ACHN (cell line): ENCODE measurements around the gene BMPER.

Experiments used
- DNase-seq: peaks from one replicate; pipeline ENCODE4 v3.0.0-alpha.2; 2015
- in situ Hi-C: cut with HindIII; loops from 2 replicates; pipeline ENCODE4 v1.10.0; 2017; ENCODE audit warnings: low sequenced_read_pairs, low pct_ligation_motif_present, low pct_unique_long_range_greater_than_20kb

Gene BMPER

DNA sequence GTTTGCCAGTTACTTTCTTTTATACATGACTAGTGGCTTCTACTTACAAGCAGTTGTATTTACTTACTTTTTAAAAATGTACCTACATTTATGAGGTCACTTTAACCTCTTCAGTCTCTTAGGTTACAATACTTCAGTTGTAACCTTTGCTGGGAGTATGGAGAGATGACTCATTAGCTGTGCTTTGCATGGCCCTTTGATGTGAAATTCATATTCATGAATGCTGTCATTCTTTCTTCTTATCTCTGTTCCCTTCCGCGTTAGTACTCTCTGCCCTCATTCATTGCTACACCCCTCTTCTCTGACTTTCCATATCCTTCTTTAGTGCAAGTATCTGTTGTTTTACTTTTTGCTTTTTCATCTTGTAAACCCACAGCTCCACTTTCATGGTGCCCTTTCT, 164.3 kb downstream of the BMPER start:
- in situ Hi-C loops: no loop called here
- DNase-seq: no peak

DNA sequence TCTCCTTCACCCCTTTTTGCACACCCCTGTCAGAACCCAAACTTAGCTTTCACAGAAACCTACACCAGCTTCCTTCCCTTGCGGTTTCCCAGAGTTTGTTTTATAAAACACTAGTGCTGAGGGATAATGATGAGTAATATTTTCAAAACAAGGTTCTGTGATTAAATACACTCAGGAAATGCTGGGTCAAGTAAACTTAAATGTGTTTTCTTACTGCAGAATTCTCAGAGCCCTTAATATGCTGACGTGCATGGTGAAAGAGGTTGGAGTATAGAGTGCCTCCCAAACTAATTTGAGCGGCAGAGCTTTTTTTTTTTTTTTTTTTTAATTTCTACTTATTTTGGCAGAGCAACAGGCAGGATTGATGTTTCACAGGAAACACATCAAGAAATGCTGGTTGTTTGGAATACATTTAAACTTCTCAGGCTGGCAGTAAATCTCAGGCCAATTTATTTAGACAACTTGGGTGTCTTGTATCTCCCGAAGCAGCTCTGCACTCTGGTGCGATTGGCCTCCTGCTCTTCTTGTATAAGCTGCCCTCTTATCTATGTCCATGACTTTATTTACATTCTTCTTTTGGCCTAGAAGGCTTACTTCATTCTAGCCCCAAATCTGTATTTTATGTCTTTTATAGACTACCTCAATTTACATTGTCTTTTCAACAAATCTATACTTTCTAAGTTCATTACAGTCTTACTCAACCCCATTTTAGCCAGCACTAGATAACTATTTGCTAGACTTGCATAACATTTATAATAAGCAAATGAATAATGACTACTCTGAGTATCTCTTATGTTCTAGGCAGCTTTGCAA, 165.4 kb downstream of the BMPER start:
- in situ Hi-C loops: no loop called here
- no peak for DNase-seq

- in situ Hi-C loops: no loop called here
- no peak for DNase-seq
These were observed 168.3 kb downstream of the BMPER start for GRCh38 chr7:34073676-34074075.

GRCh38 chr7:34074421-34074820, 169.1 kb downstream of the BMPER start:
- no peak for DNase-seq
- in situ Hi-C loops: no loop called here

DNA sequence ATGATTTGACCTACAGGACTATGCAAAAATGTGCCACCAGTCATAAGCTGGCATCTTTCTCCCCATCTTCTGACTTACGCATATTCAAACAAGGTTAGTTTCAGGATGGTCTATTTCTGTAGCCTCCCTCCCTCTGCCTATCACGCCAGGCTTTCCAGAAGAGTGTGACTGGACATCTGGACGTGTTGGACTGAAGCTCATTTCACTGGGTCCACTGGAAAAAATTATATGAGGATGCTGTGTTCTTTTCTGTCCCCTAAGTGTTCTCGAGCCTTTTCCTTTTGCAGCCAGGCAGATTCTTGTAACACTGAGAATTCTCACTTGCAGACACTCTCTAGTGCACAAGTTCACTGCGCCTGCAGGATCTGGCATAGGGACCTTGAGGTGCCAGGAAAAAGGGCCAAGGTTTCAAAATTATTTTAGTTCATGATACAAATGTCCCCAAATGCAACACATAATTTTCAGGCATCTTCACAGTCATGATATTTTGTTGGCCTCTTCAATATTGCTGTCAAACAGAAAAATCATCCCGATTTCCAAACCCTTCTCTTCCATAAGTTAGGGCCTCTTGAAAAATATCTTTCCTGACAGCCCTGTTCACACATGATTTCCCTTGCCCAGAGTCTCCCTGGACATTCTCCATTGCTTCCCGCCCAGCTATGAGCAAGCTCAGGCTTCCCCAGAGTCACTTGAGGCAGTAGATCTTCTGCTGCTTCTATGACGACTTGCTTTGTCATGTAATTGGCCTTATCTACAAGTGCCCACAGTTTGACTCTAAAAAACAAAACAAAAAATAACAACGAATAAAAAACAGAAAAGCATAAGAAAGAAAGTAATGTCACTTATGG, 170.4 kb downstream of the BMPER start:
- no peak for DNase-seq
- in situ Hi-C loops: no loop called here

GRCh38 chr7:34077168-34077567, 171.8 kb downstream of the BMPER start:
- DNase-seq: no peak
- in situ Hi-C loops: no loop called here

DNA sequence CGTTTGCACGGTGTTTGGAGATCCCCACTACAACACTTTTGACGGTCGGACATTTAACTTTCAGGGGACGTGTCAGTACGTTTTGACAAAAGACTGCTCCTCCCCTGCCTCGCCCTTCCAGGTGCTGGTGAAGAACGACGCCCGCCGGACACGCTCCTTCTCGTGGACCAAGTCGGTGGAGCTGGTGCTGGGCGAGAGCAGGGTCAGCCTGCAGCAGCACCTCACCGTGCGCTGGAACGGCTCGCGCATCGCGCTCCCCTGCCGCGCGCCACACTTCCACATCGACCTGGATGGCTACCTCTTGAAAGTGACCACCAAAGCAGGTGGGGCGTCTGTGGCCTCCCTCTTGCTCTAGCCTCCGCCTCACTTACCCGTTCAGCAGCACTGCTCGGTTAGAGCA, 173.5 kb downstream of the BMPER start:
- in situ Hi-C loops: no loop called here
- no peak for DNase-seq

DNA sequence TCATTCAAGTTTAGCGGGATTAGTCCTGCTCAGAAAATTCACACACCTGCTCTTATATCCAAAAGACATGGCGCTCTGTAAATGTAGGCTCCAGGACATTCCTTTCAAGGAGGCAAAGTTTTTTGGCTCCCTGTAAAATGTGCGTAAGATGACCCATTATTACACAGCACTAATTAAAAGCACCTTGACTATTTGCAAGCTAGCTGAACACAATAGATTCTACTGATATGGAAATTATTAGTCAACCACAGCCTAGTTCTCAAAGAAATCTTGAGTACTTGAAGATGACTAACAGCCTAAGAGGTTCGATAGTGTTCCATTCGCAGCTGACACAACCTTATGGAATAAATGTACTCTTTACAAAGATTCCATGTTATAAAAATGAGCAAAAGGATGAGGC, 175.2 kb downstream of the BMPER start:
- DNase-seq: no peak
- in situ Hi-C loops: no loop called here

DNA sequence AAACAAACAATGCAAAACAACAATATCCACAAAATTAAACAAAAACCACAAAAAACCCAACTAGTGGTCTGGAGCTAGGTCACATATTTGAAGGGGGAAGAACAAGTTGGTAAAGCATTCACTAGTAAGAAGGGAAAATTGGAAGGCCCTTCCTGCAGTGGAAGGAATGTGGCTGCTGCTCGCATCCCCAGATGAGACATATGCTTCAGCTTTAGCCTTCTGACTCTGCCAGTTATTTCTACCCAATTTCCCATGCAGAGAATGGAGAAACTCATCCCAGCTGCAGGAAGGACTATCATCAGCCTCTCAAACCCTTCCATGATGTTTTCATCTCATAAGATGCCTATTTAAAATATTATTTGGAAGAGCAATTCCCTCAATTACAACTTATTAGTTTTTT, 176.6 kb downstream of the BMPER start:
- DNase-seq: no peak
- in situ Hi-C loops: no loop called here

DNA sequence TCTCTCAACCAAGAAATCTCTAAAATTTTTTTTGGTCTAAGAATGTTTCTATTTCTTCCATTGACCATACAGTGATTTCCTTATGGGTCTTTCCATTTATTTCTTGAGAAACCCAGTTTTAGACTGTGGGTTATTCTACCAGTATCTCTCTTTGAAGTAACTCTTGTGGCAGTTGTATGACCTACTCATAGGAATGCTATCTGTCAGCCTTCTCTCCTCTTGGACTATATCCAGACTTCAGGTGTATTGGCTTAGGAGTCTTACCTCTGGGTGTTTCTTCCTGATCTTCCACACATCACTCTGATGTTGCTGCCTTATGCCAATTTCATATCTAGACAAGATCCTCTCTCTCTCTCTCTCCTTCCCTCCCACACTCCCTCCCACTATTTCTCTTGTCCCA, 178.1 kb downstream of the BMPER start:
- in situ Hi-C loops: no loop called here
- no peak for DNase-seq

GRCh38 chr7:34084651-34085050, 179.3 kb downstream of the BMPER start:
- in situ Hi-C loops: no loop called here
- DNase-seq: no peak

GRCh38 chr7:34086064-34086463, 180.7 kb downstream of the BMPER start:
- in situ Hi-C loops: no loop called here
- no peak for DNase-seq

GRCh38 chr7:34086981-34087380, 181.6 kb downstream of the BMPER start:
- in situ Hi-C loops: no loop called here
- no peak for DNase-seq

DNA sequence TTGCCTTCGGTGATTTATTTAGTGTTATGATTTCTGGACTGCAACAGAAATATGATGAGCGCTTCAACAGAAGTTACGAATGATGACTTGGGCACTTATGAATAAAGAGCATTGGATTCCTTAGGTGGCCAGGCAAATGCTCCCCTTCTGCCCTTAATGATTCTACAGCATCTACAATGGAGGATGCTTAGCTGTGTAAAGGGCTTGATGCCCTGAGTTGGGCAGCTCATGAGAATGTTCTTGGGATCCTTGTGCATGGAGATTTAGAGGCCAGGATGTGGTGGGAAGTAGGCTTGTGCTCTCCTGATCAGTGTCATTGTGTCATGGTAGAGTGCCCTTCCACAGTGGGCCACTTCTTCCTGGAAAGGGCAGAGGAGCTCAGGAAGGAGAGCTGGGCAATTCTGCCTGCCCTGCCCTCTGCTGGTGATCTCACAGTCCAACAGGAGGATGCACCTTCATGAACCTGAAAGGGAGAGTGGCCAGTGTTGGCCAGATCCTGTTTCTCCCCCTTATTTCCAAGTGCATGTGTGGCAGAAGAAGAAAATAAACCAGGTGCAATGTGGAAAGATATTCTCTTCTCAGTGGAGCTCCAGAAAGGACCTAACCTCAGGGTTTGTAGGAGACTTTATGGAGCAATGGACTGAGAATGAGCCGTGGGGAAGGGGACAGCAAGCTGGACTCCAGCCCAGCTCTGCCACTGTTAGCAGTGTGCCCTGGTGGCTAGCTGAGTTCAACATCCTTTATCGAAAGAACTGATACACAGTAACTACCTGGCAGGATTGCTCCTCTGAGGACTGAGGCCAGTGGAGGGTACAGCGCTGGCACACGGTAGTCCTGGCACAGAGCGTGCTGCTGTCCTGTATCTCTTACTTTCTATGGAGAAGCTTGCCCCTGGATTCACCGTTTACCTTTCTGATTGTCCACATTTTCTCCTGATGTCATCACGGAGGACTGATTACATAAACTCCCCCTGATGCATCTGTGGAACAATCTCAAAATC, 182.9 kb downstream of the BMPER start:
- in situ Hi-C loops: no loop called here
- DNase-seq: peak; percentile 55

DNA sequence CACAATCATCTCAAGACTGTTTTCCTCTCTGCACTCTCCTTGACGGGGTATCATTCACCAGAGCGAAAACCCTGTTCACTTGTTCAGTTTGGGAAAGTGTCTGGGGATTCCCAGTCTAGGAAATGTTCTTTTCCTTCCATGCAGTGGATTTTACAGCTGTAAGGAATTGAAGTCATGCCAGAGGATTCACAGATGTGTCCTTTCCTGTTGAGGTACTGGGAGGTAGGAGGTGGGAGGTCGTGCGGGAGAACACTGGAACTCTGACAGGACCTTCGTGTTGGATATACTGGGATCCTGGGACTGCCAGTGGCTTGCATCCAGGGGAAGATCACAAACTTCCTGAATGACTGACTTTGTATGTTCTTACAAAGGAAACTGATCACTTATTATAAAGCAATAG, 185.5 kb downstream of the BMPER start:
- in situ Hi-C loops: no loop called here
- no peak for DNase-seq

DNA sequence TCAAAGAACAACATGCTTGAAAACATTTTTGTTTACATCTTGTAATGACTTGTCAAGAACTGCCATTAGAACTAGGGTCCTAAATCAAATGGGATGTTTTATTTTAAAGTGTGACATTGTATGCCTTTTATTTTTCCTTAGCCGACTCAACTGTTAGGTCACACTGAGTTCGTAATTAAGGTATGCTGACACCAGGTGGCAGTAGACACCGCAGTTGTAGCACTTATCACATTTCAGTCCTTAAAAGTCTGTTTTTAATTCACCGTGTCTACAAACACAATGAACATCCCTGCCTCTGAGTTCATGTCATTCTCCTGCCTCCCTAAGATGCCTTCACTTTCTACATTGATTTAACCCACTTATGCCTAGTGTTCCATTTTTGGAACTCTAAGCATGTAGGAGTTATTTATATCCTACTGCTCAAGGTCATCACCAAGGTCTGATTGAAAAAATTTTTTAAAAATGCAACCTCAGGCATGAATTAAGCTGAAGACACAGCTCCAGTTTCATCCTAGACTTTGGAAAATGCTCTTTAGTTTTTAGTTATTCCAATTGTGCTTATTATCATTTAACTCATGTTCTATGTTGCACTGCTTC, 186.1 kb downstream of the BMPER start:
- in situ Hi-C loops: no loop called here
- peak; percentile 68 for DNase-seq

- DNase-seq: no peak
- in situ Hi-C loops: no loop called here
These were observed 187.9 kb downstream of the BMPER start for GRCh38 chr7:34093276-34093675.

GRCh38 chr7:34096198-34096651, 190.9 kb downstream of the BMPER start:
- in situ Hi-C loops: no loop called here
- DNase-seq: no peak
